GM23338 (cell line): ENCODE data around the gene DHRS2. TPM values are rescaled to one million over a fixed set of nuclear protein-coding genes. Genes with fewer than 3 reads are reported as not detected.

Experiments used
- ATAC-seq: fragments of 200-7000 bp; cut with Tn5 transposase; 3 replicates; pipeline ENCODE4 v1.9.1; 2020
- DNase-seq: peaks from one replicate; pipeline ENCODE4 v3.0.0-alpha.2; 2015; ENCODE audit warnings: low spot score
- H2AFZ ChIP-seq: fragments of 200-600 bp; sonication (generic); 2 replicates; pipeline ENCODE4 v1.8.0; 2016; ENCODE audit warnings: antibody characterized with exemption, mild to moderate bottlenecking, moderate library complexity
- H3F3A ChIP-seq: fragments of 200-600 bp; sonication (generic); replicated peaks from 2 replicates; pipeline ENCODE4 v1.8.0; 2017; ENCODE audit warnings: antibody characterized with exemption, mixed run types, low read depth
- H3K27ac ChIP-seq: fragments of 200-600 bp; sonication (generic); 2 replicates; pipeline ENCODE4 v1.6.1; 2016; ENCODE audit warnings: low read depth
- H3K27me3 ChIP-seq: fragments of 200-600 bp; sonication (generic); 2 replicates; pipeline ENCODE4 v1.8.0; 2016; ENCODE audit warnings: mild to moderate bottlenecking, mixed run types, moderate library complexity; ENCODE audit not compliant: insufficient read depth
- H3K36me3 ChIP-seq: fragments of 200-600 bp; sonication (generic); 2 replicates; pipeline ENCODE4 v1.8.0; 2016; ENCODE audit warnings: mild to moderate bottlenecking; ENCODE audit not compliant: insufficient read depth
- H3K4me1 ChIP-seq: fragments of 200-600 bp; sonication (generic); 2 replicates; pipeline ENCODE4 v1.8.0; 2016; ENCODE audit warnings: mild to moderate bottlenecking, moderate library complexity; ENCODE audit not compliant: insufficient read depth
- H3K4me2 ChIP-seq: fragments of 200-600 bp; sonication (generic); 2 replicates; pipeline ENCODE4 v1.7.1; 2017; ENCODE audit warnings: mixed run types
- H3K4me3 ChIP-seq: fragments of 200-600 bp; sonication (generic); 2 replicates; pipeline ENCODE4 v1.6.1; 2016; ENCODE audit warnings: mixed run types
- H3K79me2 ChIP-seq: fragments of 200-600 bp; sonication (generic); replicated peaks from 2 replicates; pipeline ENCODE4 v1.8.0; 2017; ENCODE audit warnings: mild to moderate bottlenecking; ENCODE audit not compliant: insufficient read depth
- H3K9me2 ChIP-seq: fragments of 200-600 bp; sonication (generic); 2 replicates; pipeline ENCODE4 v1.8.0; 2017; ENCODE audit not compliant: insufficient read depth
- H4K20me1 ChIP-seq: fragments of 200-600 bp; sonication (generic); replicated peaks from 2 replicates; pipeline ENCODE4 v1.8.0; 2017; ENCODE audit warnings: mild to moderate bottlenecking; ENCODE audit not compliant: insufficient read depth
- H3K27ac Mint-ChIP-seq: 2 replicates; pipeline ENCODE4 v1.8.0; 2020; ENCODE audit warnings: inconsistent platforms, mild to moderate bottlenecking, moderate library complexity, mixed read lengths
- H3K27me3 Mint-ChIP-seq: 3 replicates; pipeline ENCODE4 v1.8.0; 2022; ENCODE audit warnings: low read depth, mild to moderate bottlenecking, moderate library complexity, mixed read lengths, inconsistent platforms; ENCODE audit not compliant: insufficient read depth, poor library complexity
- H3K36me3 Mint-ChIP-seq: 3 replicates; pipeline ENCODE4 v1.8.0; 2021; ENCODE audit warnings: low read depth, mild to moderate bottlenecking, inconsistent platforms, moderate library complexity, mixed read lengths
- H3K4me1 Mint-ChIP-seq: 3 replicates; pipeline ENCODE4 v1.8.0; 2020; ENCODE audit warnings: mild to moderate bottlenecking, inconsistent platforms, mixed read lengths
- H3K4me3 Mint-ChIP-seq: 3 replicates; pipeline ENCODE4 v1.8.0; 2021; ENCODE audit warnings: moderate library complexity, mild to moderate bottlenecking, inconsistent platforms, mixed read lengths
- H3K9me3 Mint-ChIP-seq: 3 replicates; pipeline ENCODE4 v1.8.0; 2020; ENCODE audit warnings: moderate library complexity, mild to moderate bottlenecking, inconsistent platforms, mixed read lengths
- CREB1 ChIP-seq: fragments of 250-450 bp; sonication (Bioruptor Pico); IDR thresholded peaks from 2 replicates; pipeline ENCODE4 v1.5.0; 2020; ENCODE audit warnings: low read depth, mild to moderate bottlenecking, moderate library complexity
- EZH2phosphoT487 ChIP-seq: fragments of 200-600 bp; sonication (generic); IDR thresholded peaks from one replicate; pipeline ENCODE4 v1.8.1; 2018; ENCODE audit warnings: antibody characterized with exemption; ENCODE audit not compliant: unreplicated experiment
- JUNB ChIP-seq: IDR thresholded peaks from one replicate; pipeline ENCODE4 v1.6.1; 2016; ENCODE audit warnings: antibody characterized with exemption; ENCODE audit not compliant: unreplicated experiment
- NANOG ChIP-seq: IDR thresholded peaks from 2 replicates; pipeline ENCODE4 v1.6.1; 2016; ENCODE audit warnings: antibody characterized with exemption, borderline replicate concordance
- POLR2AphosphoS5 ChIP-seq: IDR thresholded peaks from 2 replicates; pipeline ENCODE4 v1.6.1; 2016; ENCODE audit warnings: antibody characterized with exemption, low read depth
- REST ChIP-seq: IDR thresholded peaks from one replicate; pipeline ENCODE4 v1.6.1; 2018; ENCODE audit warnings: antibody characterized with exemption; ENCODE audit not compliant: unreplicated experiment
- STAT1 ChIP-seq: IDR thresholded peaks from one replicate; pipeline ENCODE4 v1.6.1; 2016; ENCODE audit warnings: antibody characterized with exemption; ENCODE audit not compliant: unreplicated experiment
- ZNF114 ChIP-seq: fragments of 250-450 bp; sonication (Bioruptor Pico); IDR thresholded peaks from 2 replicates; pipeline ENCODE4 v1.5.0; 2020; ENCODE audit warnings: mild to moderate bottlenecking, moderate library complexity
- ZNF331 ChIP-seq: fragments of 250-450 bp; sonication (Bioruptor Pico); IDR thresholded peaks from 2 replicates; pipeline ENCODE4 v1.5.0; 2020; ENCODE audit warnings: low read depth, mild to moderate bottlenecking, moderate library complexity
- long read RNA-seq: library from polyadenylated mRNA; unstranded; transcript quantifications from one replicate; pipeline ENCODE4 v2.0.0, GENCODE V29; 2020; ENCODE audit not compliant: unreplicated experiment
- polyA plus RNA-seq: library from polyadenylated mRNA; unstranded; fragments of >200 nt; fragmentation: Nextera tagmentation; extraction: Ambion mirVana; gene quantifications from 2 replicates; pipeline ENCODE4 v1.2.1, GENCODE V29; 2016
- total RNA-seq: library from RNA; depleted of rRNA; stranded (reverse); fragments of >200 nt; shearing (Covaris generic); gene quantifications from 2 replicates; pipeline ENCODE4 v1.2.3, GENCODE V29; 2014; rRNA removed
- TF ChIP-seq, protein P1 (sequence below): IDR thresholded peaks from 2 replicates; pipeline ENCODE4 v1.6.1; 2016; ENCODE audit warnings: antibody characterized with exemption
- TF ChIP-seq, protein P2 (sequence below): fragments of 250-450 bp; sonication (Bioruptor Pico); IDR thresholded peaks from 2 replicates; pipeline ENCODE4 v1.5.0; 2020; ENCODE audit warnings: mild to moderate bottlenecking, moderate library complexity
- TF ChIP-seq, protein P3 (sequence below), 2 experiments: fragments of 200-600 bp in 1 of 2; sonication (generic) in 1 of 2; conservative IDR thresholded peaks; 2 replicates each; pipeline versions ENCODE4 v1.5.1 to v1.6.1; 2016 to 2017; ENCODE audit warnings: antibody characterized with exemption in 2 of 2, low read depth in 2 of 2, mild to moderate bottlenecking in 2 of 2, moderate library complexity in 1 of 2

The DHRS2 gene, protein sequence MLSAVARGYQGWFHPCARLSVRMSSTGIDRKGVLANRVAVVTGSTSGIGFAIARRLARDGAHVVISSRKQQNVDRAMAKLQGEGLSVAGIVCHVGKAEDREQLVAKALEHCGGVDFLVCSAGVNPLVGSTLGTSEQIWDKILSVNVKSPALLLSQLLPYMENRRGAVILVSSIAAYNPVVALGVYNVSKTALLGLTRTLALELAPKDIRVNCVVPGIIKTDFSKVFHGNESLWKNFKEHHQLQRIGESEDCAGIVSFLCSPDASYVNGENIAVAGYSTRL
- 0.35 and 0.42 TPM in 2 replicates for total RNA-seq
- 0.48 and 0.92 TPM in 2 replicates for polyA plus RNA-seq
- long read RNA-seq, partial matches to known transcripts = 1 of 3 reads
- long read RNA-seq, other reads (novel, unspliced or antisense) = 1 of 3 reads

- Histone ChIP-seq H3F3A (no peaks in the 10 kb centered on the region), H4K20me1 (no peaks in the 10 kb centered on the region), H2AFZ (0 out of 2 replicates have a peak within 1 kb of the TSS, but pooled peaks have one; percentile 28), H3K36me3 (no peaks in the 10 kb centered on the region), H3K9me2 (no peaks in the 10 kb centered on the region), H3K4me2 (no peak within 1 kb of the TSS), H3K27me3 (no peaks in the 10 kb centered on the region), H3K27ac (no peak within 1 kb of the TSS), H3K79me2 (no peaks in the 10 kb centered on the region), H3K4me1 (peaks cover 10% of the 10 kb centered on the region), H3K4me3 (no peak within 1 kb of the TSS)
- no peak within 1 kb of the TSS for H3K27ac Mint-ChIP-seq
- peaks cover 13% of the 10 kb centered on the region for H3K4me1 Mint-ChIP-seq
- H3K36me3 Mint-ChIP-seq = peaks cover 4% of the 10 kb centered on the region; the same call in 1 of the 3 replicates
- peaks cover 13% of the 10 kb centered on the region for H3K27me3 Mint-ChIP-seq
- DNase-seq (peak; percentile 31), ATAC-seq (no peak)
- H3K9me3 Mint-ChIP-seq = peaks cover 10% of the 10 kb centered on the region
- no peak within 1 kb of the TSS; the same call in 2 of the 3 replicates for H3K4me3 Mint-ChIP-seq
- TF ChIP-seq EZH2phosphoT487 (no peak), POLR2AphosphoS5 (no peak), ZNF114 (no peak), NANOG (no peak), REST (no peak), JUNB (no peak), ZNF331 (no peak), STAT1 (no peak), CREB1 (CRISPR knock-in tag) (no peak)
- TF ChIP-seq, protein P1, sequence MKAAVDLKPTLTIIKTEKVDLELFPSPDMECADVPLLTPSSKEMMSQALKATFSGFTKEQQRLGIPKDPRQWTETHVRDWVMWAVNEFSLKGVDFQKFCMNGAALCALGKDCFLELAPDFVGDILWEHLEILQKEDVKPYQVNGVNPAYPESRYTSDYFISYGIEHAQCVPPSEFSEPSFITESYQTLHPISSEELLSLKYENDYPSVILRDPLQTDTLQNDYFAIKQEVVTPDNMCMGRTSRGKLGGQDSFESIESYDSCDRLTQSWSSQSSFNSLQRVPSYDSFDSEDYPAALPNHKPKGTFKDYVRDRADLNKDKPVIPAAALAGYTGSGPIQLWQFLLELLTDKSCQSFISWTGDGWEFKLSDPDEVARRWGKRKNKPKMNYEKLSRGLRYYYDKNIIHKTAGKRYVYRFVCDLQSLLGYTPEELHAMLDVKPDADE = no peak
- TF ChIP-seq, protein P2, sequence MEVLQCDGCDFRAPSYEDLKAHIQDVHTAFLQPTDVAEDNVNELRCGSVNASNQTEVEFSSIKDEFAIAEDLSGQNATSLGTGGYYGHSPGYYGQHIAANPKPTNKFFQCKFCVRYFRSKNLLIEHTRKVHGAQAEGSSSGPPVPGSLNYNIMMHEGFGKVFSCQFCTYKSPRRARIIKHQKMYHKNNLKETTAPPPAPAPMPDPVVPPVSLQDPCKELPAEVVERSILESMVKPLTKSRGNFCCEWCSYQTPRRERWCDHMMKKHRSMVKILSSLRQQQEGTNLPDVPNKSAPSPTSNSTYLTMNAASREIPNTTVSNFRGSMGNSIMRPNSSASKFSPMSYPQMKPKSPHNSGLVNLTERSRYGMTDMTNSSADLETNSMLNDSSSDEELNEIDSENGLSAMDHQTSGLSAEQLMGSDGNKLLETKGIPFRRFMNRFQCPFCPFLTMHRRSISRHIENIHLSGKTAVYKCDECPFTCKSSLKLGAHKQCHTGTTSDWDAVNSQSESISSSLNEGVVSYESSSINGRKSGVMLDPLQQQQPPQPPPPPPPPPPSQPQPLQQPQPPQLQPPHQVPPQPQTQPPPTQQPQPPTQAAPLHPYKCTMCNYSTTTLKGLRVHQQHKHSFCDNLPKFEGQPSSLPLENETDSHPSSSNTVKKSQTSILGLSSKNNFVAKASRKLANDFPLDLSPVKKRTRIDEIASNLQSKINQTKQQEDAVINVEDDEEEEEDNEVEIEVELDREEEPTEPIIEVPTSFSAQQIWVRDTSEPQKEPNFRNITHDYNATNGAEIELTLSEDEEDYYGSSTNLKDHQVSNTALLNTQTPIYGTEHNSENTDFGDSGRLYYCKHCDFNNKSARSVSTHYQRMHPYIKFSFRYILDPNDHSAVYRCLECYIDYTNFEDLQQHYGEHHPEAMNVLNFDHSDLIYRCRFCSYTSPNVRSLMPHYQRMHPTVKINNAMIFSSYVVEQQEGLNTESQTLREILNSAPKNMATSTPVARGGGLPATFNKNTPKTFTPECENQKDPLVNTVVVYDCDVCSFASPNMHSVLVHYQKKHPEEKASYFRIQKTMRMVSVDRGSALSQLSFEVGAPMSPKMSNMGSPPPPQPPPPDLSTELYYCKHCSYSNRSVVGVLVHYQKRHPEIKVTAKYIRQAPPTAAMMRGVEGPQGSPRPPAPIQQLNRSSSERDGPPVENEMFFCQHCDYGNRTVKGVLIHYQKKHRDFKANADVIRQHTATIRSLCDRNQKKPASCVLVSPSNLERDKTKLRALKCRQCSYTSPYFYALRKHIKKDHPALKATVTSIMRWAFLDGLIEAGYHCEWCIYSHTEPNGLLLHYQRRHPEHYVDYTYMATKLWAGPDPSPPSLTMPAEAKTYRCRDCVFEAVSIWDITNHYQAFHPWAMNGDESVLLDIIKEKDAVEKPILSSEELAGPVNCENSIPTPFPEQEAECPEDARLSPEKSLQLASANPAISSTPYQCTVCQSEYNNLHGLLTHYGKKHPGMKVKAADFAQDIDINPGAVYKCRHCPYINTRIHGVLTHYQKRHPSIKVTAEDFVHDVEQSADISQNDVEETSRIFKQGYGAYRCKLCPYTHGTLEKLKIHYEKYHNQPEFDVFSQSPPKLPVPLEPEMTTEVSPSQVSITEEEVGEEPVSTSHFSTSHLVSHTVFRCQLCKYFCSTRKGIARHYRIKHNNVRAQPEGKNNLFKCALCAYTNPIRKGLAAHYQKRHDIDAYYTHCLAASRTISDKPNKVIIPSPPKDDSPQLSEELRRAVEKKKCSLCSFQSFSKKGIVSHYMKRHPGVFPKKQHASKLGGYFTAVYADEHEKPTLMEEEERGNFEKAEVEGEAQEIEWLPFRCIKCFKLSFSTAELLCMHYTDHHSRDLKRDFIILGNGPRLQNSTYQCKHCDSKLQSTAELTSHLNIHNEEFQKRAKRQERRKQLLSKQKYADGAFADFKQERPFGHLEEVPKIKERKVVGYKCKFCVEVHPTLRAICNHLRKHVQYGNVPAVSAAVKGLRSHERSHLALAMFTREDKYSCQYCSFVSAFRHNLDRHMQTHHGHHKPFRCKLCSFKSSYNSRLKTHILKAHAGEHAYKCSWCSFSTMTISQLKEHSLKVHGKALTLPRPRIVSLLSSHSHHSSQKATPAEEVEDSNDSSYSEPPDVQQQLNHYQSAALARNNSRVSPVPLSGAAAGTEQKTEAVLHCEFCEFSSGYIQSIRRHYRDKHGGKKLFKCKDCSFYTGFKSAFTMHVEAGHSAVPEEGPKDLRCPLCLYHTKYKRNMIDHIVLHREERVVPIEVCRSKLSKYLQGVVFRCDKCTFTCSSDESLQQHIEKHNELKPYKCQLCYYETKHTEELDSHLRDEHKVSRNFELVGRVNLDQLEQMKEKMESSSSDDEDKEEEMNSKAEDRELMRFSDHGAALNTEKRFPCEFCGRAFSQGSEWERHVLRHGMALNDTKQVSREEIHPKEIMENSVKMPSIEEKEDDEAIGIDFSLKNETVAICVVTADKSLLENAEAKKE (CRISPR knock-in tag) = no peak
- TF ChIP-seq, protein P3, sequence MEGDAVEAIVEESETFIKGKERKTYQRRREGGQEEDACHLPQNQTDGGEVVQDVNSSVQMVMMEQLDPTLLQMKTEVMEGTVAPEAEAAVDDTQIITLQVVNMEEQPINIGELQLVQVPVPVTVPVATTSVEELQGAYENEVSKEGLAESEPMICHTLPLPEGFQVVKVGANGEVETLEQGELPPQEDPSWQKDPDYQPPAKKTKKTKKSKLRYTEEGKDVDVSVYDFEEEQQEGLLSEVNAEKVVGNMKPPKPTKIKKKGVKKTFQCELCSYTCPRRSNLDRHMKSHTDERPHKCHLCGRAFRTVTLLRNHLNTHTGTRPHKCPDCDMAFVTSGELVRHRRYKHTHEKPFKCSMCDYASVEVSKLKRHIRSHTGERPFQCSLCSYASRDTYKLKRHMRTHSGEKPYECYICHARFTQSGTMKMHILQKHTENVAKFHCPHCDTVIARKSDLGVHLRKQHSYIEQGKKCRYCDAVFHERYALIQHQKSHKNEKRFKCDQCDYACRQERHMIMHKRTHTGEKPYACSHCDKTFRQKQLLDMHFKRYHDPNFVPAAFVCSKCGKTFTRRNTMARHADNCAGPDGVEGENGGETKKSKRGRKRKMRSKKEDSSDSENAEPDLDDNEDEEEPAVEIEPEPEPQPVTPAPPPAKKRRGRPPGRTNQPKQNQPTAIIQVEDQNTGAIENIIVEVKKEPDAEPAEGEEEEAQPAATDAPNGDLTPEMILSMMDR (conservative IDR thresholded peaks at IDR 0.05; ENCODE audit: low read depth in 2 of 2) = no peak
These were observed at the start of gene DHRS2 for GRCh38 chr14:23636317-23637211. DHRS2 (plus strand) TSS chr14:23636364; CDS start chr14:23638865, 2,501 bp downstream.
